ENCODE measurements around the gene MYOZ3.

MYOZ3 gene, protein sequence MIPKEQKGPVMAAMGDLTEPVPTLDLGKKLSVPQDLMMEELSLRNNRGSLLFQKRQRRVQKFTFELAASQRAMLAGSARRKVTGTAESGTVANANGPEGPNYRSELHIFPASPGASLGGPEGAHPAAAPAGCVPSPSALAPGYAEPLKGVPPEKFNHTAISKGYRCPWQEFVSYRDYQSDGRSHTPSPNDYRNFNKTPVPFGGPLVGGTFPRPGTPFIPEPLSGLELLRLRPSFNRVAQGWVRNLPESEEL

GRCh38 chr5:150661086-150661485 is at the start of gene MYOZ3:
TSS of gene MYOZ3 (plus strand) at chr5:150661251. CDS start at chr5:150662942, 1,691 bp downstream.
- Histone ChIP-seq H3K36me3 (ENCODE audit: insufficient read depth, low read length) (no peaks in the 10 kb centered on the region), H3K9ac (ENCODE audit: low read length) (no peak within 1 kb of the TSS), H3K4me3 (ENCODE audit: low read depth in 1 of 2, low read length in 2 of 2) (no peak within 1 kb of the TSS), H3K9me3 (ENCODE audit: low read length) (no peaks in the 10 kb centered on the region), H3K27me3 (ENCODE audit: control insufficient read depth in 1 of 2, insufficient read depth in 2 of 2, low read length in 2 of 2) (no peaks in the 10 kb centered on the region), H3K27ac (ENCODE audit: low read depth, low read length) (no peak within 1 kb of the TSS), H3K4me1 (ENCODE audit: insufficient read depth, low read length) (peaks cover 13% of the 10 kb centered on the region)

GRCh38 chr5:150612405-150612804 is 48.6 kb upstream of the MYOZ3 start:
- no peak overlapping the region for H3K4me3 ChIP-seq (ENCODE audit: low read depth in 1 of 2, low read length in 2 of 2)
- peaks cover 53% of the 10 kb centered on the region for H3K4me1 ChIP-seq (ENCODE audit: insufficient read depth, low read length)
- H3K9ac ChIP-seq (ENCODE audit: low read length), result no peak overlapping the region
- H3K27ac ChIP-seq (ENCODE audit: low read depth, low read length), result no peak overlapping the region
- H3K27me3 ChIP-seq (ENCODE audit: control insufficient read depth in 1 of 2, insufficient read depth in 2 of 2, low read length in 2 of 2), result no peaks in the 10 kb centered on the region
- H3K36me3 ChIP-seq (ENCODE audit: insufficient read depth, low read length), result no peaks in the 10 kb centered on the region
- H3K9me3 ChIP-seq (ENCODE audit: low read length), result no peaks in the 10 kb centered on the region

- Histone ChIP-seq H3K36me3 (ENCODE audit: insufficient read depth, low read length) (no peaks in the 10 kb centered on the region), H3K9me3 (ENCODE audit: low read length) (no peaks in the 10 kb centered on the region), H3K27me3 (ENCODE audit: control insufficient read depth in 1 of 2, insufficient read depth in 2 of 2, low read length in 2 of 2) (no peaks in the 10 kb centered on the region), H3K4me3 (ENCODE audit: low read depth in 1 of 2, low read length in 2 of 2) (no peak overlapping the region), H3K27ac (ENCODE audit: low read depth, low read length) (no peak overlapping the region), H3K9ac (ENCODE audit: low read length) (no peak overlapping the region), H3K4me1 (ENCODE audit: insufficient read depth, low read length) (peaks cover 57% of the 10 kb centered on the region)
These were observed 48.0 kb upstream of the MYOZ3 start for GRCh38 chr5:150612905-150613670.

- Histone ChIP-seq H3K4me3 (ENCODE audit: low read depth in 1 of 2, low read length in 2 of 2) (no peak overlapping the region), H3K4me1 (ENCODE audit: insufficient read depth, low read length) (peaks cover 67% of the 10 kb centered on the region)
These were observed 46.9 kb upstream of the MYOZ3 start for GRCh38 chr5:150613991-150614660.

DNA sequence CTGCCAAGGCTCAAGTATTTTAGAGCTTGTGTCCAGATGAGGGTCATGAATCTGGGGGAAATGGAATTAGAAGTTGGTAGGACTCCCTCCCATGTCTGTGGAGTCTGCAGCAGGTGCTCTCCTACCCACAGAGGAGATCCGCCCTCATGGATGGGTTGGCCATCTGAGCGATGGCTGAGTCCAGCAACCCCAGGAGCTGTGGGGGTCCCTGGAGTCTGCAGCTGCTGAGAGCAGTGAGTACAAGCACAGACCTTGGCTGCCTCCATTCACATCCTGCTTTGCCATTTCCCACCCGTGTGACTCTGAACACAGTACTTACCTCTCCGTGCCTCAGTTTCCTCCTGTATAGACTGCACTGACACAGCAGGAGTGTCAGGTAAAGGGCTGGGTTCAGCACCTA is 46.4 kb upstream of the MYOZ3 start:
- Histone ChIP-seq H3K36me3 (ENCODE audit: insufficient read depth, low read length) (no peaks in the 10 kb centered on the region), H3K4me3 (ENCODE audit: low read depth in 1 of 2, low read length in 2 of 2) (no peak overlapping the region), H3K9ac (ENCODE audit: low read length) (no peak overlapping the region), H3K27ac (ENCODE audit: low read depth, low read length) (no peak overlapping the region), H3K27me3 (ENCODE audit: control insufficient read depth in 1 of 2, insufficient read depth in 2 of 2, low read length in 2 of 2) (no peaks in the 10 kb centered on the region), H3K4me1 (ENCODE audit: insufficient read depth, low read length) (peaks cover 69% of the 10 kb centered on the region), H3K9me3 (ENCODE audit: low read length) (no peaks in the 10 kb centered on the region)

More at GRCh38 chr5:150613991-150614660, 46.9 kb upstream of the MYOZ3 start:
- no peak overlapping the region for H3K27ac ChIP-seq (ENCODE audit: low read depth, low read length)
- H3K27me3 ChIP-seq (ENCODE audit: control insufficient read depth in 1 of 2, insufficient read depth in 2 of 2, low read length in 2 of 2), result no peaks in the 10 kb centered on the region
- no peaks in the 10 kb centered on the region for H3K9me3 ChIP-seq (ENCODE audit: low read length)
- H3K9ac ChIP-seq (ENCODE audit: low read length), result no peak overlapping the region
- H3K36me3 ChIP-seq (ENCODE audit: insufficient read depth, low read length), result no peaks in the 10 kb centered on the region

- Histone ChIP-seq H3K4me3 (ENCODE audit: low read depth in 1 of 2, low read length in 2 of 2) (peak overlapping the region in 1 of 2 donors; percentile 30), H3K9ac (ENCODE audit: low read length) (no peak overlapping the region), H3K36me3 (ENCODE audit: insufficient read depth, low read length) (no peaks in the 10 kb centered on the region), H3K27me3 (ENCODE audit: control insufficient read depth in 1 of 2, insufficient read depth in 2 of 2, low read length in 2 of 2) (no peaks in the 10 kb centered on the region), H3K27ac (ENCODE audit: low read depth, low read length) (peak overlapping the region; percentile 72), H3K9me3 (ENCODE audit: low read length) (no peaks in the 10 kb centered on the region), H3K4me1 (ENCODE audit: insufficient read depth, low read length) (peaks cover 68% of the 10 kb centered on the region)
These were observed 45.8 kb upstream of the MYOZ3 start for GRCh38 chr5:150615141-150615699.

DNA sequence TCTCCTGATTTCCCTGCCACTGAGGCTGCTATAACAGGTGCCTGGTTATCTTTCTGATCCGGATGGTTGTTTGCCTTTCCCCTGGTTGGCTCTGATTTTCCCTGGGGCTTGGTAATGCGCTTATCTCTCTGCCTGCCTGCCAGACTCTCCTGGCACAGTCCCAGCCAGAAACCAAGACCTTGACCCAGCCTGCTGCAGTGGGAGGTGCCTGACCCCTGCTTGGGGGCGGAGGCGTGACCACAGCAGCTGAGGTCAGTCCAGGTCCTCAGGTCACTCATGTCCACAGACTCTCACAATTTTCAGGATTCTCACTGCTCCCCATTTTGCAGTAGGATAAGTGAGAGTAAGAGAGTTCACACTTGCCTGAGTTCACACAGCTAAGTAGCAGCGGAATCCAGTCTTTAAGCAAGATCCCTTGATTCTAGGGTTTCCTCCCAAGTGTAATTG is 45.0 kb upstream of the MYOZ3 start:
- no peak overlapping the region for H3K9ac ChIP-seq (ENCODE audit: low read length)
- peak overlapping the region; percentile 72 for H3K27ac ChIP-seq (ENCODE audit: low read depth, low read length)
- no peaks in the 10 kb centered on the region for H3K27me3 ChIP-seq (ENCODE audit: control insufficient read depth in 1 of 2, insufficient read depth in 2 of 2, low read length in 2 of 2)
- H3K9me3 ChIP-seq (ENCODE audit: low read length), result no peaks in the 10 kb centered on the region
- H3K36me3 ChIP-seq (ENCODE audit: insufficient read depth, low read length), result no peaks in the 10 kb centered on the region
- H3K4me1 ChIP-seq (ENCODE audit: insufficient read depth, low read length), result peaks cover 62% of the 10 kb centered on the region
- no peak overlapping the region for H3K4me3 ChIP-seq (ENCODE audit: low read depth in 1 of 2, low read length in 2 of 2)

- peaks cover 58% of the 10 kb centered on the region for H3K4me1 ChIP-seq (ENCODE audit: insufficient read depth, low read length)
- H3K4me3 ChIP-seq (ENCODE audit: low read depth in 1 of 2, low read length in 2 of 2), result no peak overlapping the region
- H3K9ac ChIP-seq (ENCODE audit: low read length), result no peak overlapping the region
These were observed 44.5 kb upstream of the MYOZ3 start for GRCh38 chr5:150616506-150616905.

DNA sequence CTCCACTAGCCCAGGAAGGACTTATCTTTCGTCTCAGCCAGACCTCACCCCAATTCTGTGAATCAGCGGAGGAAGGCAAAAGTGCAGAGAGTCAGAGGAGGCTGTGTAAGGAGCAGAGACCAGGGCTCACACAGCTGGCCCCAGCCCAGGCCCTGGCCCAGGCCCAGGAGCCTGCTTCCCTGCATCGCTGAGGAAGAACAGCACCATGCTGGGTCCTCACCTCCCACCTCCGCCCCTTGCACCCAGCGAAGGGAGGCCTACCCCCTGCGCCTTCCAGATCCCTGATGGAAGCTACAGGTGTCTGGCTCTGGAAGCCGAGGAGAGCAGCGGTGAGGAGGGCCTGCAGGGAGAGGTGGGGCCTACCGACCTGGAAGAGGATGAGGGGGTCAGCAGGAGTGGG is 42.9 kb upstream of the MYOZ3 start:
- H3K9ac ChIP-seq (ENCODE audit: low read length), result no peak overlapping the region
- peaks cover 52% of the 10 kb centered on the region for H3K4me1 ChIP-seq (ENCODE audit: insufficient read depth, low read length)
- no peak overlapping the region for H3K4me3 ChIP-seq (ENCODE audit: low read depth in 1 of 2, low read length in 2 of 2)
- no peaks in the 10 kb centered on the region for H3K27me3 ChIP-seq (ENCODE audit: control insufficient read depth in 1 of 2, insufficient read depth in 2 of 2, low read length in 2 of 2)
- no peaks in the 10 kb centered on the region for H3K9me3 ChIP-seq (ENCODE audit: low read length)
- H3K36me3 ChIP-seq (ENCODE audit: insufficient read depth, low read length), result no peaks in the 10 kb centered on the region
- H3K27ac ChIP-seq (ENCODE audit: low read depth, low read length), result no peak overlapping the region

More at GRCh38 chr5:150616506-150616905, 44.5 kb upstream of the MYOZ3 start:
- H3K9me3 ChIP-seq (ENCODE audit: low read length), result no peaks in the 10 kb centered on the region
- H3K36me3 ChIP-seq (ENCODE audit: insufficient read depth, low read length), result no peaks in the 10 kb centered on the region
- H3K27me3 ChIP-seq (ENCODE audit: control insufficient read depth in 1 of 2, insufficient read depth in 2 of 2, low read length in 2 of 2), result no peaks in the 10 kb centered on the region
- H3K27ac ChIP-seq (ENCODE audit: low read depth, low read length), result no peak overlapping the region

GRCh38 chr5:150618588-150619281 is 42.3 kb upstream of the MYOZ3 start:
- Histone ChIP-seq H3K4me3 (ENCODE audit: low read depth in 1 of 2, low read length in 2 of 2) (no peak overlapping the region), H3K4me1 (ENCODE audit: insufficient read depth, low read length) (peaks cover 50% of the 10 kb centered on the region), H3K27ac (ENCODE audit: low read depth, low read length) (no peak overlapping the region), H3K27me3 (ENCODE audit: control insufficient read depth in 1 of 2, insufficient read depth in 2 of 2, low read length in 2 of 2) (no peaks in the 10 kb centered on the region), H3K9ac (ENCODE audit: low read length) (no peak overlapping the region), H3K36me3 (ENCODE audit: insufficient read depth, low read length) (no peaks in the 10 kb centered on the region), H3K9me3 (ENCODE audit: low read length) (no peaks in the 10 kb centered on the region)

Data from muscle layer of colon (tissue), 2 donors.